ENCODE measurements around the gene GALNT12.

DNA sequence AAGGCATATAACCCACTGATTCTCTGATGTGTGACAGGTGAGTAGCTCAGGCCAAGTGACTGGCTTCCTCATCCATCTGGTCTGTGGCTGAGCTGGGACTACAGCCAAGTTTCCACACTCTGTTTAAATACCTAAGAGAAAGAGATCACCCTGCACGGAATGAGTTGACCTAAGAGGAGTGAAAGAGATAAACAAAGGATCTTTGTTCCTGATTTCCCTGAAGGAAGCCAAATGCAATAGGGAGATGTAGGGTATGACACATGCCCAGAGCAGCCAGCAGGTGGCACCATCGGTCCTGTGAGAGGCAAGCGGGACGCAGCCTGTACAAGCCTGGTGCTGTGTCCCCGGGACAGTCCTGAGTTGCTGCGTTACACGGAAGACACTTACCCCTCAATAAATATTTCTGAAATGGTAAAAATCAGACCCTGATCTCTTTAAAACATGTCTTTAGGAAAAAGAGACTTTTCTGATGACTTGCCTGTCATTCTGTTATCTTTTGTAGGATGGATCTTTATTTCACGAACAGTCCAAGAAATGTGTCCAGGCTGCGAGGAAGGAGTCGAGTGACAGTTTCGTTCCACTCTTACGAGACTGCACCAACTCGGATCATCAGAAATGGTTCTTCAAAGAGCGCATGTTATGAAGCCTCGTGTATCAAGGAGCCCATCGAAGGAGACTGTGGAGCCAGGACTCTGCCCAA lies 41.1 kb downstream of the GALNT12 start:
- TF ChIP-seq CTCF (IDR thresholded peaks at IDR 0.05) = peak; percentile 87 to 99 (median 91)
- TF ChIP-seq POLR2AphosphoS5 (IDR thresholded peaks at IDR 0.05) = peak; percentile 79 to 81
- no peak for TF ChIP-seq POLR2A (IDR thresholded peaks at IDR 0.05; ENCODE audit: low read depth)
